HEK293 (cell line): ENCODE measurements around the gene FALEC.

Experiments
- CTCF ChIA-PET: fragments of 350-600 bp; formaldehyde crosslinking; extraction: SDS; loops from one replicate; lab custom pipeline; 2021; ENCODE audit warnings: antibody characterized with exemption; lab: Yijun Ruan, JAX
- POLR2A ChIA-PET: fragments of 300-600 bp; formaldehyde crosslinking; extraction: SDS; loops from one replicate; lab custom pipeline; 2020; ENCODE audit warnings: antibody characterized with exemption, inconsistent platforms; lab: Yijun Ruan, JAX
- H3K27ac ChIP-seq: fragments of 200-500 bp; sonication (Bioruptor generic); 2 replicates; pipeline ENCODE4 v1.5.1; 2014; ENCODE audit warnings: low read depth, low read length, control low read depth, inconsistent platforms; ENCODE audit errors: extremely low read depth
- H3K36me3 ChIP-seq, 2 experiments: fragments of 200-500 bp in 1 of 2; sonication (Bioruptor generic) in 1 of 2; 1 replicate in 1 of 2; 2 replicates in 1 of 2; pipeline ENCODE4 v1.5.1; 2014 to 2017; ENCODE audit warnings: inconsistent platforms in 2 of 2, low read length in 2 of 2; ENCODE audit not compliant: control insufficient read depth in 2 of 2, insufficient read depth in 1 of 2
- H3K4me1 ChIP-seq: fragments of 200-500 bp; sonication (Bioruptor generic); 2 replicates; pipeline ENCODE4 v1.5.1; 2014; ENCODE audit warnings: mild to moderate bottlenecking, low read length, inconsistent platforms; ENCODE audit not compliant: control insufficient read depth, insufficient read depth
- H3K4me3 ChIP-seq: 2 replicates; pipeline ENCODE4 v1.5.1; 2011; ENCODE audit warnings: low read depth, mild to moderate bottlenecking, control low read depth, low read length, moderate library complexity
- H3K9me3 ChIP-seq: fragments of 200-500 bp; sonication (Bioruptor generic); 2 replicates; pipeline ENCODE4 v1.5.1; 2014; ENCODE audit warnings: low read depth, low read length, inconsistent platforms; ENCODE audit not compliant: control insufficient read depth, insufficient read depth
- EGR2 ChIP-seq: fragments of 450-650 bp; formaldehyde crosslinking; IDR thresholded peaks from 2 replicates; pipeline ENCODE4 v1.5.1; 2016; ENCODE audit warnings: low read depth, missing biosample characterization, missing genetic modification characterization
- KLF8 ChIP-seq: fragments of 450-650 bp; formaldehyde crosslinking; IDR thresholded peaks from 2 replicates; pipeline ENCODE4 v1.5.1; 2016; ENCODE audit warnings: missing biosample characterization, missing genetic modification characterization
- OSR2 ChIP-seq: fragments of 450-650 bp; formaldehyde crosslinking; IDR thresholded peaks from 2 replicates; pipeline ENCODE4 v1.5.1; 2016; ENCODE audit warnings: missing biosample characterization, missing genetic modification characterization
- REPIN1 ChIP-seq: fragments of 450-650 bp; formaldehyde crosslinking; IDR thresholded peaks from 2 replicates; pipeline ENCODE4 v1.5.1; 2017; ENCODE audit warnings: missing biosample characterization, missing genetic modification characterization, low read depth
- SALL2 ChIP-seq: fragments of 450-650 bp; formaldehyde crosslinking; IDR thresholded peaks from 2 replicates; pipeline ENCODE4 v1.5.0; 2017; ENCODE audit warnings: missing biosample characterization, mild to moderate bottlenecking, missing genetic modification characterization, borderline replicate concordance
- TCF7L2 ChIP-seq: IDR thresholded peaks from 2 replicates; pipeline ENCODE4 v1.6.1; 2011; ENCODE audit warnings: low read depth, mild to moderate bottlenecking, inconsistent platforms, low read length, moderate library complexity, borderline replicate concordance
- WT1 ChIP-seq: fragments of 450-650 bp; formaldehyde crosslinking; IDR thresholded peaks from 2 replicates; pipeline ENCODE4 v1.5.1; 2016; ENCODE audit warnings: missing biosample characterization, missing genetic modification characterization
- ZFHX2 ChIP-seq: fragments of 450-650 bp; formaldehyde crosslinking; conservative IDR thresholded peaks from 2 replicates; pipeline ENCODE4 v1.5.1; 2016; ENCODE audit warnings: missing biosample characterization, missing genetic modification characterization
- ZNF10 ChIP-seq: fragments of 450-650 bp; formaldehyde crosslinking; IDR thresholded peaks from 2 replicates; pipeline ENCODE4 v1.5.1; 2017; ENCODE audit warnings: missing biosample characterization, missing genetic modification characterization
- ZNF18 ChIP-seq: fragments of 450-650 bp; formaldehyde crosslinking; IDR thresholded peaks from 2 replicates; pipeline ENCODE4 v1.5.1; 2016; ENCODE audit warnings: missing biosample characterization, missing genetic modification characterization
- ZNF2 ChIP-seq: fragments of 450-650 bp; formaldehyde crosslinking; IDR thresholded peaks from 2 replicates; pipeline ENCODE4 v1.5.1; 2016; ENCODE audit warnings: missing biosample characterization, missing genetic modification characterization
- ZNF214 ChIP-seq: fragments of 450-650 bp; formaldehyde crosslinking; IDR thresholded peaks from 2 replicates; pipeline ENCODE4 v1.5.1; 2017; ENCODE audit warnings: missing biosample characterization, mild to moderate bottlenecking, missing genetic modification characterization, borderline replicate concordance
- ZNF239 ChIP-seq: fragments of 450-650 bp; formaldehyde crosslinking; IDR thresholded peaks from 2 replicates; pipeline ENCODE4 v1.5.1; 2016; ENCODE audit warnings: missing biosample characterization, missing genetic modification characterization
- ZNF37A ChIP-seq: fragments of 450-650 bp; IDR thresholded peaks from 2 replicates; pipeline ENCODE4 v1.5.1; 2018; ENCODE audit warnings: missing biosample characterization, missing genetic modification characterization
- ZNF416 ChIP-seq: fragments of 450-650 bp; formaldehyde crosslinking; IDR thresholded peaks from 2 replicates; pipeline ENCODE4 v1.5.1; 2016; ENCODE audit warnings: missing biosample characterization, missing genetic modification characterization
- ZNF558 ChIP-seq: fragments of 450-650 bp; formaldehyde crosslinking; IDR thresholded peaks from 2 replicates; pipeline ENCODE4 v1.5.1; 2016; ENCODE audit warnings: missing biosample characterization, missing genetic modification characterization
- ZNF596 ChIP-seq: fragments of 450-650 bp; IDR thresholded peaks from 2 replicates; pipeline ENCODE4 v1.5.0; 2018; ENCODE audit warnings: missing biosample characterization, mild to moderate bottlenecking, missing genetic modification characterization, moderate library complexity
- ZNF660 ChIP-seq: fragments of 450-650 bp; IDR thresholded peaks from 2 replicates; pipeline ENCODE4 v1.5.1; 2018; ENCODE audit warnings: missing biosample characterization, mild to moderate bottlenecking, missing genetic modification characterization
- ZSCAN4 ChIP-seq: fragments of 450-650 bp; formaldehyde crosslinking; IDR thresholded peaks from 2 replicates; pipeline ENCODE4 v1.5.1; 2017; ENCODE audit warnings: missing biosample characterization, missing genetic modification characterization
- TF ChIP-seq, protein P1 (sequence below): fragments of 450-650 bp; formaldehyde crosslinking; IDR thresholded peaks from 2 replicates; pipeline ENCODE4 v1.5.1; 2016; ENCODE audit warnings: missing biosample characterization, missing genetic modification characterization, borderline replicate concordance
- TF ChIP-seq, protein P2 (sequence below): fragments of 450-650 bp; formaldehyde crosslinking; IDR thresholded peaks from 2 replicates; pipeline ENCODE4 v1.5.1; 2016; ENCODE audit warnings: missing biosample characterization, missing genetic modification characterization

The FALEC gene

GRCh38 chr1:150508982-150509381, 6.6 kb upstream of the FALEC start:
- Histone ChIP-seq H3K4me3 (no peak overlapping the region), H3K36me3 (peaks cover 10 to 56% of the 10 kb centered on the region in 2 experiments; a peak in 2 of 3 replicates), H3K9me3 (no peaks in the 10 kb centered on the region), H3K4me1 (no peaks in the 10 kb centered on the region), H3K27ac (no peak overlapping the region)
- TF ChIP-seq ZFHX2 (tag by site-specific recombination) (peak; percentile 58), EGR2 (tag by site-specific recombination) (peak; percentile 53), ZNF416 (tag by site-specific recombination) (no peak), ZNF660 (tag by site-specific recombination) (no peak), WT1 (tag by site-specific recombination) (peak; percentile 52; the same call in 1 of the 2 replicates)
- POLR2A ChIA-PET: no interaction called here
- CTCF ChIA-PET: interaction anchor here (1.8 kb wide), 1 partner anchor 24 kb away, joined by 8 read pairs; no protein-coding TSS in a partner anchor

DNA sequence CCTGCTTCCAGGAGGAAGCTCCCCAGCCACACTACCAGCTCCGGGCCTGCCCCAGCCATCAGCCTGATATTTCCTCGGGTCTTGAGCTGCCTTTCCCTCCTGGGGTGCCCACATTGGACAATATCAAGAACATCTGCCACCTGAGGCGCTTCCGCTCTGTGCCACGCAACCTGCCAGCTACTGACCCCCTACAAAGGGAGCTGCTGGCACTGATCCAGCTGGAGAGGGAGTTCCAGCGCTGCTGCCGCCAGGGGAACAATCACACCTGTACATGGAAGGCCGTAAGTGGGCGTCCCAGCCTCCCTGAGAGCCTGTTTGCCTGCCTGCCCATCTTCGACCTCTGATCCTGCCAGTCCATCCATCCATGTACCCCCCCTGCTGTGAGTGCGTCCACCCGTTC, 4.0 kb upstream of the FALEC start:
- CTCF ChIA-PET: interaction anchor here (1.1 kb wide), 1 partner anchor 22 kb away, joined by 3 read pairs; no protein-coding TSS in a partner anchor
- no peaks in the 10 kb centered on the region for H3K9me3 ChIP-seq
- H3K36me3 ChIP-seq: peaks cover 3 to 31% of the 10 kb centered on the region in 2 experiments; a peak in 2 of 3 replicates
- no peak overlapping the region for H3K4me3 ChIP-seq
- H3K4me1 ChIP-seq: no peaks in the 10 kb centered on the region
- no peak overlapping the region for H3K27ac ChIP-seq
- POLR2A ChIA-PET: interaction anchor here (0.9 kb wide), 1 partner anchor 24 kb away, joined by 3 read pairs; the partner anchor contains the start of gene TARS2
- TF ChIP-seq ZNF596 (tag by site-specific recombination) (no peak), ZNF10 (tag by site-specific recombination) (no peak), TCF7L2 (no peak), ZNF37A (tag by site-specific recombination) (no peak), ZNF214 (tag by site-specific recombination) (no peak), ZNF558 (tag by site-specific recombination) (no peak), ZSCAN4 (no peak), ZNF2 (tag by site-specific recombination) (no peak), ZNF18 (tag by site-specific recombination) (no peak), KLF8 (tag by site-specific recombination) (no peak), SALL2 (tag by site-specific recombination) (no peak), OSR2 (tag by site-specific recombination) (no peak), ZNF239 (no peak), REPIN1 (tag by site-specific recombination) (no peak)
- TF ChIP-seq, protein P1, sequence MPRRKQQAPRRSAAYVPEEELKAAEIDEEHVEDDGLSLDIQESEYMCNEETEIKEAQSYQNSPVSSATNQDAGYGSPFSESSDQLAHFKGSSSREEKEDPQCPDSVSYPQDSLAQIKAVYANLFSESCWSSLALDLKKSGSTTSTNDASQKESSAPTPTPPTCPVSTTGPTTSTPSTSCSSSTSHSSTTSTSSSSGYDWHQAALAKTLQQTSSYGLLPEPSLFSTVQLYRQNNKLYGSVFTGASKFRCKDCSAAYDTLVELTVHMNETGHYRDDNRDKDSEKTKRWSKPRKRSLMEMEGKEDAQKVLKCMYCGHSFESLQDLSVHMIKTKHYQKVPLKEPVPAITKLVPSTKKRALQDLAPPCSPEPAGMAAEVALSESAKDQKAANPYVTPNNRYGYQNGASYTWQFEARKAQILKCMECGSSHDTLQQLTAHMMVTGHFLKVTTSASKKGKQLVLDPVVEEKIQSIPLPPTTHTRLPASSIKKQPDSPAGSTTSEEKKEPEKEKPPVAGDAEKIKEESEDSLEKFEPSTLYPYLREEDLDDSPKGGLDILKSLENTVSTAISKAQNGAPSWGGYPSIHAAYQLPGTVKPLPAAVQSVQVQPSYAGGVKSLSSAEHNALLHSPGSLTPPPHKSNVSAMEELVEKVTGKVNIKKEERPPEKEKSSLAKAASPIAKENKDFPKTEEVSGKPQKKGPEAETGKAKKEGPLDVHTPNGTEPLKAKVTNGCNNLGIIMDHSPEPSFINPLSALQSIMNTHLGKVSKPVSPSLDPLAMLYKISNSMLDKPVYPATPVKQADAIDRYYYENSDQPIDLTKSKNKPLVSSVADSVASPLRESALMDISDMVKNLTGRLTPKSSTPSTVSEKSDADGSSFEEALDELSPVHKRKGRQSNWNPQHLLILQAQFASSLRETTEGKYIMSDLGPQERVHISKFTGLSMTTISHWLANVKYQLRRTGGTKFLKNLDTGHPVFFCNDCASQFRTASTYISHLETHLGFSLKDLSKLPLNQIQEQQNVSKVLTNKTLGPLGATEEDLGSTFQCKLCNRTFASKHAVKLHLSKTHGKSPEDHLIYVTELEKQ: no peak
- TF ChIP-seq, protein P2, sequence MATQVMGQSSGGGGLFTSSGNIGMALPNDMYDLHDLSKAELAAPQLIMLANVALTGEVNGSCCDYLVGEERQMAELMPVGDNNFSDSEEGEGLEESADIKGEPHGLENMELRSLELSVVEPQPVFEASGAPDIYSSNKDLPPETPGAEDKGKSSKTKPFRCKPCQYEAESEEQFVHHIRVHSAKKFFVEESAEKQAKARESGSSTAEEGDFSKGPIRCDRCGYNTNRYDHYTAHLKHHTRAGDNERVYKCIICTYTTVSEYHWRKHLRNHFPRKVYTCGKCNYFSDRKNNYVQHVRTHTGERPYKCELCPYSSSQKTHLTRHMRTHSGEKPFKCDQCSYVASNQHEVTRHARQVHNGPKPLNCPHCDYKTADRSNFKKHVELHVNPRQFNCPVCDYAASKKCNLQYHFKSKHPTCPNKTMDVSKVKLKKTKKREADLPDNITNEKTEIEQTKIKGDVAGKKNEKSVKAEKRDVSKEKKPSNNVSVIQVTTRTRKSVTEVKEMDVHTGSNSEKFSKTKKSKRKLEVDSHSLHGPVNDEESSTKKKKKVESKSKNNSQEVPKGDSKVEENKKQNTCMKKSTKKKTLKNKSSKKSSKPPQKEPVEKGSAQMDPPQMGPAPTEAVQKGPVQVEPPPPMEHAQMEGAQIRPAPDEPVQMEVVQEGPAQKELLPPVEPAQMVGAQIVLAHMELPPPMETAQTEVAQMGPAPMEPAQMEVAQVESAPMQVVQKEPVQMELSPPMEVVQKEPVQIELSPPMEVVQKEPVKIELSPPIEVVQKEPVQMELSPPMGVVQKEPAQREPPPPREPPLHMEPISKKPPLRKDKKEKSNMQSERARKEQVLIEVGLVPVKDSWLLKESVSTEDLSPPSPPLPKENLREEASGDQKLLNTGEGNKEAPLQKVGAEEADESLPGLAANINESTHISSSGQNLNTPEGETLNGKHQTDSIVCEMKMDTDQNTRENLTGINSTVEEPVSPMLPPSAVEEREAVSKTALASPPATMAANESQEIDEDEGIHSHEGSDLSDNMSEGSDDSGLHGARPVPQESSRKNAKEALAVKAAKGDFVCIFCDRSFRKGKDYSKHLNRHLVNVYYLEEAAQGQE (tag by site-specific recombination): no peak
